ENCODE data around the gene PDE4D.

DNA sequence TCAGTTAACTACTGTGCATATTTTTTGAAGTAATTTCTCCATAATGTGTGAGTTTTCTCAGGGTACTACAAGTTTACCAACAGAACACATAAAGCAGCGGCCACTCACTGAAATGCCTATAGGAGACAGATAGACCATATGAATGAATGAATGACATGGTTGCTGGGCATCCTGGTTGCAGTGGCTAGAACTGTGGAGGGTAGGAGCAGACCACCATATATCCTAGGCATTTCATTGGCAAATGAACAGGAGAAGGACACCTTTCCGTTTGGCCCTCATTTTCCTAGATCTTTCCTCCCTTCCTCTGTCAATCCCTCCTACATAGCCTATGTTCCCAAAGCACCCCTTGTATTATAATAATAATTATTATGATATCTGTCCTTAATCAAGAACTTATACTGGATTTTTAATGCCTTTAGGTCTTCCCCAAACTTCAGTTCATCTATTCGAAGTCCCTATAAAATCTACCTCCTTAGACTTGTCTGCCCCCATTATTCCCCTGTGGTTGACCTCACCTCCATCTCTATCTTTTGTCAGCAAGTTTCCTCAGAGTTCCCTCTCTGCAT, 838.5 kb downstream of the PDE4D start:
- TF ChIP-seq, protein P1, sequence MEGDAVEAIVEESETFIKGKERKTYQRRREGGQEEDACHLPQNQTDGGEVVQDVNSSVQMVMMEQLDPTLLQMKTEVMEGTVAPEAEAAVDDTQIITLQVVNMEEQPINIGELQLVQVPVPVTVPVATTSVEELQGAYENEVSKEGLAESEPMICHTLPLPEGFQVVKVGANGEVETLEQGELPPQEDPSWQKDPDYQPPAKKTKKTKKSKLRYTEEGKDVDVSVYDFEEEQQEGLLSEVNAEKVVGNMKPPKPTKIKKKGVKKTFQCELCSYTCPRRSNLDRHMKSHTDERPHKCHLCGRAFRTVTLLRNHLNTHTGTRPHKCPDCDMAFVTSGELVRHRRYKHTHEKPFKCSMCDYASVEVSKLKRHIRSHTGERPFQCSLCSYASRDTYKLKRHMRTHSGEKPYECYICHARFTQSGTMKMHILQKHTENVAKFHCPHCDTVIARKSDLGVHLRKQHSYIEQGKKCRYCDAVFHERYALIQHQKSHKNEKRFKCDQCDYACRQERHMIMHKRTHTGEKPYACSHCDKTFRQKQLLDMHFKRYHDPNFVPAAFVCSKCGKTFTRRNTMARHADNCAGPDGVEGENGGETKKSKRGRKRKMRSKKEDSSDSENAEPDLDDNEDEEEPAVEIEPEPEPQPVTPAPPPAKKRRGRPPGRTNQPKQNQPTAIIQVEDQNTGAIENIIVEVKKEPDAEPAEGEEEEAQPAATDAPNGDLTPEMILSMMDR (IDR thresholded peaks at IDR 0.05; ENCODE audit: extremely low read depth in 1 of 2, insufficient read depth in 1 of 2, low read depth in 1 of 2, low read length in 2 of 2), result no peak
- TF ChIP-seq GATA2 (IDR thresholded peaks at IDR 0.05; ENCODE audit: insufficient read depth, insufficient read length, low read depth, low read length) (no peak), POLR2A (IDR thresholded peaks at IDR 0.05; ENCODE audit: low read depth, low read length) (no peak), JUN (IDR thresholded peaks at IDR 0.05; ENCODE audit: borderline replicate concordance, insufficient read depth, insufficient read length, low read depth) (no peak), POLR2AphosphoS5 (IDR thresholded peaks at IDR 0.05; ENCODE audit: insufficient read depth, low read depth, low read length) (no peak), MAX (IDR thresholded peaks at IDR 0.05; ENCODE audit: insufficient read depth, insufficient read length) (no peak), FOS (IDR thresholded peaks at IDR 0.05; ENCODE audit: borderline replicate concordance, insufficient read depth, low read length) (no peak), EZH2 (IDR thresholded peaks at IDR 0.05; ENCODE audit: borderline replicate concordance, low read depth, low read length, severe bottlenecking) (no peak)

Data from endothelial cell of umbilical vein (primary cell).